GM10847 (cell line): Measurements from ENCODE around the gene NEU3.

Experiments used
- POLR2A ChIP-seq: IDR thresholded peaks from 2 replicates; pipeline ENCODE4 v1.6.1; 2011; ENCODE audit not compliant: insufficient read length; ENCODE audit errors: extremely low read depth

Gene NEU3

DNA sequence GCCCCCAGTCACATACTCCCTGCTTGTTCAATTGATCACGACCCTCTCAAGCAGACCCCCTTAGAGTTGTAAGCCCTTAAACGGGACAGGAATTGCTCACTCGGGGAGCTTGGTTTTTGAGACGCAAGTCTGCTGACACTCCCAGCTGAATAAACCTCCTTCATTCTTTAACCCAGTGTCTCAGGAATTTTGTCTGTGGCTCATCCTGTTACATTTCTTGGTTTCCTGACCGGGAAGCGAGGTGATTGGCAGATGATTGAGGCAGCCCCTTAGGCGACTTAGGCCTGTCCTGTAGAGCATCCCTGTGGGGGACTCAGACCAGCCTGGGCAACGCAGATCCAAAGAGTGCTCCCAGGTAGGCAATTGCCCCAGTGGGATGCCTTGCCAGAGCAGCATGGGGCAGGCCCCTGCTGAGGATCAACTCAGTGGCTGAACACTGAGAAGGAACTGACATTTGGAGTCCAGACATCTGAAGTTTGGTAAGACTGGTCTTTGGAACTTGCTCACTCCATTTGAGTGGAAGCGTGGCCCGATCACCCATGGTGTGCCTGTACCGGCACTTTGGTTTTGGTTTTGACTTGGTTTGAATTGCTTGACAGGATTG is 51.5 kb downstream of the NEU3 start:
- TF ChIP-seq POLR2A, result no peak

DNA sequence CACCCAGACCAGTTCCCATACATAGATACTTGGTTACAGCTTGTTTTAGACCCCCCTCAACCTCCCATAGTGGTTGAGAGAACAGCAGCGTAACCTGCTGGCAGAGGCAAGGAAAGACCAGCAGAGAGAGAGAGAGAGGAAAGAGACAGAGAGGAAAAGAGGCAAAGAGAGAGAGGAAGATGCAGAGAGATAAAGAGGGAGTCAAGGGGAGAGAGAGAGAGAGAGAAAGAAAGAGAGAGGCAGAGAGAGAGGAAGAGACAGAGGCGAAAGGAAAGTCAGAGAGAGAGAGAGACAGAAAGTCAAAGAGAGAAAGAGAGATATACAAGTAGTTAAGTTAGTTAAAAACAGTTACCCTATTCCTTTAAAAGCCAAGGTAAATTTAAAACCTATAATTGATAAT is 52.5 kb downstream of the NEU3 start:
- no peak for TF ChIP-seq POLR2A

DNA sequence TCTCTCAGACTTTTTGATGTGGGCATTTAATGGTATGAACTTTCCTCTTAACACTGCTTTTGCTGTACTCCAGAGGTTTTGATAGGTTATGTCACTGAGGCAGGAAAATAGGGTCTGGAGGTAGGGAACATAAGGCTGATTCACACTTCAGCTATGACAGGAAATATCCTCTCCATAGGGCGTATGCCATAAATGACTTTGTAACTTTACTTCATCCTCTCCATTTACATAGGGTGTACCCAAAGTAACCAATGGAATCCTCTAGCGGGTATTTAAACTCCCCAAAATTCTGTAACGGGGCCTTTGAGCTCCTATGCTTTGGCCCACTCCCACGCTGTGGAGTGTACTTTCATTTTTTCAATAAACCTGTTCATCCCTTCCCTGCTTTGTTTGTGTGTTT is 58.5 kb downstream of the NEU3 start:
- TF ChIP-seq POLR2A, result no peak

GRCh38 chr11:75050516-75050915 is 61.8 kb downstream of the NEU3 start:
- TF ChIP-seq POLR2A, result no peak

DNA sequence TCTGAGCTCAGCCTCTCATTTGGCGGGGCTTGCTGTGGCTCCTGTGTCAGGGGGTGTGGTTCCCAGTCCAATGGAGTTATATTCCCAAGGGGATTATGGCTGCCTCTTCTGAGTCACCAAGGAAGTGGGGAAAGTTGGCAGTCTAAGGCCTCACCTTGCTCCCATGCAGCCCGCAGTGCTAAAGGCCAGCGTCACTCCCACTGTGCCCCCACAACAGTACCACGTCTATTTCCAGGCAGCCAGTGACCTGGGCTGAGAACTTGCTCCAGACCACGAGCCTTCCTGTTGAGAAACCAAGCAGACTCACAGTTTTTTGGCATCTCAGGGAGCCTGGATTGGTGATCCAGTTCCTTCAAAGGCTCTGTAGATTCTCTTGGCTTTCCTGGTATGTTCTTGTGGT is 62.3 kb downstream of the NEU3 start:
- TF ChIP-seq POLR2A, result no peak

- TF ChIP-seq POLR2A, result no peak
Measured at GRCh38 chr11:75052457-75052856, 63.7 kb downstream of the NEU3 start.

DNA sequence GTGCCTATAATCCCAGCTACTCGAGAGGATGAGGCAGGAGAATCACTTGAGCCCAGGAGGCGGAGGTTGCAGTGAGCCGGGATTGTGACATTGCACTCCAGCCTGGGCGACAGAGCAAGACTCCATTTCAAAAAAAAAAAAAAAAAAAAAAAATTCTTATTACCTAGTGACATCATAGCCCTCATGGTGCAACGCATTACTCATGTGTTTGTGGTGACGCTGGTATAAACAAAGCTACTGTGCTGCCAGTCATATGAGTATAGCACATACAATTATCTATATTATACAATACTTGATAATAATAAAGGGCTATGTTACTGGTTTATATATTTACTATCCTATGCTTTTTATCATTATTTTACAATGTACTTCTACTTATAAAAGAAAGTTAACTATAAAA is 66.8 kb downstream of the NEU3 start:
- no peak for TF ChIP-seq POLR2A

DNA sequence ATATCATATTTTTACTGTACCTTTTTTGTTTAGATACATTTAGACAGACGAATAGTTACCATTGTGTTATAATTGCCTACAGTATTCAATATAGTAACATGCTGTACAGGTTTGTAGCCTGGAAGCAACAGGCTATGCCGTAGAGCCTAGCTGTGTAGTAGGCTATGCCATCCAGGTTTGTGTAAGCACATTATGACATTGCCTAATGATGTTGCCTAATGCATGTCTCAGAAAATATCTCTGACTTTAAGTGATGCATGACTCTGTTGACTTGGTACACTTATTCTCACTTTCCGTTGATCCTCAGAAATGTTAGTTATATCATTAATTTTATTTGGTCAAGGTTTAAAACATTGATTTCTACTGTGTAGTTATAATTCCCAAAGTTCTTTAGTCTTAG is 68.1 kb downstream of the NEU3 start:
- no peak for TF ChIP-seq POLR2A

DNA sequence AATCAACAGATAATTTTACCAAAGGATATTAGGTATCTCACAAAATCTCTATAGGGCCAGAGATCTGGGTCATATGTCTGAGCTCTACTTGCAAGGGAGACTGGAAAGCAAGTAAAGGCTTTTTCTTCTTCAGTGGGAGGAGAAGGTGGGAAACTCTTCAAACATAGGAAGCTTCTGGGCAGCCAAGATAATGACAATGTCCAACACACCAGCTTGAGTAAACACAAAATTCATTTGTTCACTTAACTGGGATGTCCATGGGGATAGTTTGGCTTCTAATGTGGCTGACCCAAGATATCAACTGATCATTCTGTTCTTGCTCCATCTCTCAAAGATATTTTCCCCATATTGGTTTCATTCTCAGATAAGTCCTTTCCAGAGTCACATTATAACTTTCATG is 70.6 kb downstream of the NEU3 start:
- TF ChIP-seq POLR2A, result no peak

GRCh38 chr11:75063741-75064314 is 75.1 kb downstream of the NEU3 start:
- no peak for TF ChIP-seq POLR2A

DNA sequence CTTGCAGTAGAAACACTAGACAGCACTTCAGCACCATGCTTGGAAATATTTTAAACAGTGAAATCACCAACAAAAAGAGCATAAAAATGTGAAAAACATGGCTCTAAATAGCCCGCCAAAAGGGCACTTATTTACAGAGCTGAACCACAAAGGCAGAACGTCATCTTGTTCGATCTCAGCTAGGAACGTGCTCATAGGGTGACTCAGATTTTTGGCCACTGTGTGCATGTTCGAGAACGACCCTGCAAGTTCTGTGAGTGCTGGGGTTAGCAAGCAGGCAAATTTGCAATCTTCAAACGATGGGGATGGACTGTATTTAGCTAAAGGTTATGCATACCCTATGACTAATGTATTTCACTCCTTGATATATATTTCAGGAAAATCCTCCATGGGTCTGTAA is 77.3 kb downstream of the NEU3 start:
- no peak for TF ChIP-seq POLR2A
